Adrenal gland (tissue), 12 donors: ENCODE data around the gene RGS9. TPM values are rescaled to one million over a fixed set of nuclear protein-coding genes. Genes with fewer than 3 reads are reported as not detected.

ENCODE experiments used
- DNase-seq, 7 donors: peaks; one replicate each; pipeline ENCODE4 v3.0.0-alpha.2; 2019 to 2020
- H3K27ac ChIP-seq, 5 donors: fragments of 200-600 bp; sonication (generic) in 4 of 5; 1 replicate in 3 of 5; 2 replicates in 2 of 5; pipeline versions ENCODE4 v1.5.1 to v1.8.0; 2016 to 2020; ENCODE audit warnings: mild to moderate bottlenecking in 1 of 5
- H3K27me3 ChIP-seq: fragments of 200-600 bp; 2 replicates; pipeline ENCODE4 v1.8.0; 2021
- H3K36me3 ChIP-seq, 2 donors: fragments of 200-600 bp; replicated peaks in 1 of 2; 1 replicate in 1 of 2; 2 replicates in 1 of 2; pipeline versions ENCODE4 v1.5.1 to v1.8.0; 2018 to 2022
- H3K4me1 ChIP-seq, 2 donors: fragments of 200-600 bp; replicated peaks in 1 of 2; 1 replicate in 1 of 2; 2 replicates in 1 of 2; pipeline versions ENCODE4 v1.5.1 to v1.8.0; 2018 to 2021
- H3K4me3 ChIP-seq, 4 donors: fragments of 200-600 bp; sonication (generic) in 3 of 4; one replicate each; pipeline ENCODE4 v1.5.1; 2016 to 2018
- H3K9me3 ChIP-seq, 3 donors: fragments of 200-600 bp; sonication (generic) in 1 of 3; replicated peaks in 1 of 3; 1 replicate in 2 of 3; 2 replicates in 1 of 3; pipeline versions ENCODE4 v1.5.1 to v1.8.0; 2016 to 2021
- POLR2A ChIP-seq, 2 donors: fragments of 450-650 bp; IDR thresholded peaks; one replicate each; pipeline ENCODE4 v1.6.1; 2017; ENCODE audit warnings: antibody characterized with exemption in 2 of 2, mild to moderate bottlenecking in 2 of 2, moderate library complexity in 1 of 2
- WGBS, 4 donors: extraction: QIAGEN DNeasy Blood & Tissue Kit in 2 of 4; methylation state at CpG; one replicate each; pipeline versions ENCODE4 v1.1.5 to v1.1.7; 2013 to 2017; 5-methylcytosine and 5-hydroxymethylcytosine counted together
- intact Hi-C, 2 donors: fragments of 100-400 bp; cut with DNase I; formaldehyde crosslinking; loops; one replicate each; pipeline versions ENCODE4 v1.14.1 to v1.15.0; 2022 to 2023
- polyA plus RNA-seq, 3 donors: library from polyadenylated mRNA; stranded (reverse); fragments of 200-250 nt in 2 of 3; fragments of 350-450 nt in 1 of 3; fragmentation: Illumina TruSeq in 1 of 3; extraction: RNeasy Lipid Tissue Mini Kit (QIAGEN cat#74804) in 1 of 3; gene quantifications; one replicate each; pipeline ENCODE4 v1.2.3, GENCODE V29; 2013 to 2014
- total RNA-seq, 9 donors: library from RNA; depleted of rRNA in 4 of 9; stranded (reverse); fragments of >200 nt in 4 of 9; fragments of 120-200 nt in 1 of 9; fragmentation: NEBNext Ultra II Directional in 1 of 9; extraction: Animal tissue kit (Norgen Biotek cat#: 25700) in 1 of 9; gene quantifications; one replicate each; pipeline versions ENCODE4 v1.1.0 to v1.2.4, GENCODE V29; 2013 to 2023
- TF ChIP-seq, protein P1 (sequence below), 6 experiments: fragments of 450-650 bp in 4 of 6; fragments of 200-600 bp in 2 of 6; sonication (generic) in 1 of 6; IDR thresholded peaks; 1 replicate in 5 of 6; 2 replicates in 1 of 6; pipeline versions ENCODE4 v1.5.1 to v1.8.0; 2016 to 2021; ENCODE audit warnings: antibody characterized with exemption in 6 of 6, mild to moderate bottlenecking in 2 of 6, moderate library complexity in 1 of 6
- donor health status: healthy with polysubstance abuse.
- donor health status: Bipolar disorder and iron deficiency.
- donor health status: DM: yes; HTN: yes; CAD: no.
- donor health status: DM: no; HTN: no; CAD: no.
- donor health status: DM: no; HTN: no; CAD: no.
- donor health status: DM: yes; HTN: yes; CAD: no.

RGS9 gene
- total and polyA plus RNA-seq, 12 donors: 4.3 to 32.3 (median 14.4) TPM

GRCh38 chr17:65182233-65182632 lies 45.1 kb downstream of the RGS9 start:
- TF ChIP-seq, protein P1, sequence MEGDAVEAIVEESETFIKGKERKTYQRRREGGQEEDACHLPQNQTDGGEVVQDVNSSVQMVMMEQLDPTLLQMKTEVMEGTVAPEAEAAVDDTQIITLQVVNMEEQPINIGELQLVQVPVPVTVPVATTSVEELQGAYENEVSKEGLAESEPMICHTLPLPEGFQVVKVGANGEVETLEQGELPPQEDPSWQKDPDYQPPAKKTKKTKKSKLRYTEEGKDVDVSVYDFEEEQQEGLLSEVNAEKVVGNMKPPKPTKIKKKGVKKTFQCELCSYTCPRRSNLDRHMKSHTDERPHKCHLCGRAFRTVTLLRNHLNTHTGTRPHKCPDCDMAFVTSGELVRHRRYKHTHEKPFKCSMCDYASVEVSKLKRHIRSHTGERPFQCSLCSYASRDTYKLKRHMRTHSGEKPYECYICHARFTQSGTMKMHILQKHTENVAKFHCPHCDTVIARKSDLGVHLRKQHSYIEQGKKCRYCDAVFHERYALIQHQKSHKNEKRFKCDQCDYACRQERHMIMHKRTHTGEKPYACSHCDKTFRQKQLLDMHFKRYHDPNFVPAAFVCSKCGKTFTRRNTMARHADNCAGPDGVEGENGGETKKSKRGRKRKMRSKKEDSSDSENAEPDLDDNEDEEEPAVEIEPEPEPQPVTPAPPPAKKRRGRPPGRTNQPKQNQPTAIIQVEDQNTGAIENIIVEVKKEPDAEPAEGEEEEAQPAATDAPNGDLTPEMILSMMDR (IDR thresholded peaks at IDR 0.05): no peak
- TF ChIP-seq POLR2A (IDR thresholded peaks at IDR 0.05): no peak
- no peaks in the 10 kb centered on the region for H3K27me3 ChIP-seq
- WGBS, 4 donors: 67 to 78% (median 76%) methylated on average over 9 of the region's 9 CpGs
- H3K9me3 ChIP-seq: no peaks in the 10 kb centered on the region
- H3K4me3 ChIP-seq: no peak overlapping the region
- intact Hi-C loops: no loop called here
- peaks cover 0 to 11% of the 10 kb centered on the region in 2 donors for H3K4me1 ChIP-seq
- no peak for DNase-seq
- peak overlapping the region in 1 of 5 donors; percentile 16 for H3K27ac ChIP-seq
- no peaks in the 10 kb centered on the region for H3K36me3 ChIP-seq

- Histone ChIP-seq H3K9me3 (no peaks in the 10 kb centered on the region), H3K4me3 (no peak overlapping the region), H3K27me3 (no peaks in the 10 kb centered on the region), H3K36me3 (no peaks in the 10 kb centered on the region), H3K4me1 (peaks cover 0 to 11% of the 10 kb centered on the region in 2 donors), H3K27ac (no peak overlapping the region)
- TF ChIP-seq, protein P1 (IDR thresholded peaks at IDR 0.05): no peak
- TF ChIP-seq POLR2A (IDR thresholded peaks at IDR 0.05): no peak
- WGBS, 4 donors: 44 to 66% (median 55%) methylated on average over 6 of the region's 6 CpGs
- DNase-seq: no peak
- intact Hi-C loops: no loop called here
Observed at GRCh38 chr17:65183736-65184135, 46.6 kb downstream of the RGS9 start.

DNA sequence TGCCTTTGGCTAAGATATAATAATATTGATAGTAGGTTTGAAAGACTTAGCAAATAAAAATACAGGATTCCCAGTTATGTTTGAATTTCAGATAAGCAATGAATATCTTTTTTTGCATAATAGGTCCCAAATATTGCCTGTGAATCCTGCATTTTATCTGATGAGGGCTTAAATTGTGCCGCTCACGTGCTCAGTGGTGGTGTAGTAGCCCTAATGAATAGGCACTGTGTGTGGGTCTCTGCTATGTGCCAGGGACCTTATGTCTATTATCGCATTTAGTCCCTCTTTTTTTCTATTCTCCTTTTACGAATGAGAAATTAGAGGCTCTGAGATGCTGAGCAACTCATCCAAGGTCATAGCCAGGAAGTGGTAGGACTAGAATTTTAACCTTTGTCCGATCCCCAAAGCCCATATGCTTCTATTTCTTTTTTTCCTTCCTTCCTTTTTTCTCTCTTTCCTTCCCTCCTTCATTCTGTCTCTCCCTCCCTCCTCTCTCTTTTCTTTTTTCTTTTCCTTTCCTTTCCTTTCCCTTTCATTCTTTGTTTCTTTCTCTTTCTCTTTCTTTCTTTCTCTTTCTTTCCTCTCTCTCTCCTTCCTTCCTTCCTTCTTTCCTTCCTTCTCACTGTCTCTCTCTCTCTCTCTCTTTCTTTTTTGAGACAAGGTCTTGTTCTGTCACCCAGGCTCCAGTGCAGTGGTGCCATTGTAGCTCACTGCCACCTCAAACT lies 47.2 kb downstream of the RGS9 start:
- peaks cover 0 to 11% of the 10 kb centered on the region in 2 donors for H3K4me1 ChIP-seq
- no peak for TF ChIP-seq POLR2A (IDR thresholded peaks at IDR 0.05)
- TF ChIP-seq, protein P1 (IDR thresholded peaks at IDR 0.05): no peak
- H3K9me3 ChIP-seq: no peaks in the 10 kb centered on the region
- no peaks in the 10 kb centered on the region for H3K27me3 ChIP-seq
- intact Hi-C loops: no loop called here
- no peak for DNase-seq
- WGBS, 4 donors: 44 to 65% (median 50%) methylated on average over 5 of the region's 5 CpGs
- no peaks in the 10 kb centered on the region for H3K36me3 ChIP-seq
- H3K4me3 ChIP-seq: no peak overlapping the region
- no peak overlapping the region for H3K27ac ChIP-seq

DNA sequence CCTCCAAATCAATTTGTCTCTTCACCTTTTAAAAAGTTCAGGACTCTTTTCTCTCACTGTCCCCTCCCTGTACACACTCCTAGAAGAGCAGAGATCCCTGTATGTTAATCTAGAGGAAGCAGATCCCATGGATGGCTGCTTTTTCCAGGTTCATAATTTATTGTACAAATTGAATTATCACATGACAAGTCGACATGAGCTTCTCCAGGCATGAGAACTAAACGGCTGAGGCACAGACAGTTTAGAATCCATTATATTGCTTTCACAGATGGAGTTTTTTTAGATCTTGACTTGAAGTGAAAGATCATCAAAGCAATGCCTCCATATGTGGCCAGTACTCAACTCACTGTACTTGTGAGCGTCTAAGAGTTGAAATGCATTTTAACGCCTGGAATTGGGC lies 47.9 kb downstream of the RGS9 start:
- TF ChIP-seq POLR2A (IDR thresholded peaks at IDR 0.05): no peak
- TF ChIP-seq, protein P1 (IDR thresholded peaks at IDR 0.05): no peak
- no peak for DNase-seq
- Histone ChIP-seq H3K4me1 (peaks cover 0 to 9% of the 10 kb centered on the region in 2 donors), H3K27me3 (no peaks in the 10 kb centered on the region), H3K4me3 (no peak overlapping the region), H3K36me3 (no peaks in the 10 kb centered on the region), H3K27ac (no peak overlapping the region), H3K9me3 (no peaks in the 10 kb centered on the region)
- 68 to 75% (median 73%) methylated on average over 4 of the region's 4 CpGs for WGBS, 4 donors
- intact Hi-C loops: no loop called here
